Gastrocnemius medialis (tissue), 4 donors: Measurements from ENCODE around the gene TMIGD1.

Source experiments
- CTCF ChIP-seq, 5 experiments: fragments of 450-650 bp in 3 of 5; fragments of 200-600 bp in 2 of 5; sonication (generic) in 2 of 5; IDR thresholded peaks in 4 of 5; conservative IDR thresholded peaks in 1 of 5; 1 replicate in 4 of 5; 2 replicates in 1 of 5; pipeline ENCODE4 v1.5.1; 2016 to 2019; ENCODE audit warnings: antibody characterized with exemption in 5 of 5, mild to moderate bottlenecking in 3 of 5, moderate library complexity in 3 of 5
- POLR2A ChIP-seq, 2 donors: fragments of 450-650 bp; IDR thresholded peaks; one replicate each; pipeline ENCODE4 v1.6.1; 2017; ENCODE audit warnings: antibody characterized with exemption in 2 of 2, mild to moderate bottlenecking in 2 of 2, moderate library complexity in 2 of 2

GRCh38 chr17:30334421-30334820 is 564 bp upstream of the TMIGD1 start:
- TF ChIP-seq CTCF (IDR thresholded peaks at IDR 0.05 in 4 of 5, conservative IDR thresholded peaks at IDR 0.05 in 1 of 5): no peak
- TF ChIP-seq POLR2A (IDR thresholded peaks at IDR 0.05): no peak
